Mesothelial cell of epicardium (in vitro differentiated cells): ENCODE data around the gene SCFD2. TPM values are rescaled to one million over a fixed set of nuclear protein-coding genes. Genes with fewer than 3 reads are reported as not detected.
"Not testable (repeated sequence)": the region's sequence is repeated elsewhere in the genome, so short reads cannot be mapped to it uniquely, and the experiment has no call there.

ENCODE experiments used
- DNase-seq, 2 experiments: peaks; one replicate each; pipeline ENCODE4 v3.0.0; 2021; ENCODE audit warnings: low spot score in 2 of 2; ENCODE audit not compliant: unreplicated experiment in 2 of 2
- H3K27ac Mint-ChIP-seq: 2 replicates; pipeline ENCODE4 v1.8.0; 2021; ENCODE audit warnings: mixed read lengths
- H3K27me3 Mint-ChIP-seq: 2 replicates; pipeline ENCODE4 v1.8.0; 2021; ENCODE audit warnings: low read depth, mixed read lengths
- H3K36me3 Mint-ChIP-seq: 2 replicates; pipeline ENCODE4 v1.8.0; 2021; ENCODE audit warnings: mixed read lengths
- H3K4me1 Mint-ChIP-seq: 2 replicates; pipeline ENCODE4 v1.8.0; 2021; ENCODE audit warnings: mixed read lengths
- H3K4me3 Mint-ChIP-seq: 2 replicates; pipeline ENCODE4 v1.8.0; 2021; ENCODE audit warnings: mild to moderate bottlenecking, moderate library complexity, mixed read lengths
- H3K9me3 Mint-ChIP-seq: 2 replicates; pipeline ENCODE4 v1.8.0; 2021; ENCODE audit warnings: mixed read lengths
- CTCF ChIP-seq: fragments of 200-600 bp; sonication (generic); IDR thresholded peaks from one replicate; pipeline ENCODE4 v1.5.0; 2021; ENCODE audit warnings: antibody characterized with exemption; ENCODE audit not compliant: unreplicated experiment
- total RNA-seq: library from RNA; stranded (reverse); gene quantifications from 3 replicates; pipeline ENCODE4 v1.2.1, GENCODE V29; 2021

The SCFD2 gene
- total RNA-seq, 1 donor from 2014 or later: 15.6 TPM

GRCh38 chr4:53191997-53192396 lies 173.9 kb downstream of the SCFD2 start:
- DNase-seq: no peak
- Mint-ChIP-seq H3K9me3 (no peaks in the 10 kb centered on the region), H3K27me3 (no peaks in the 10 kb centered on the region), H3K27ac (no peak overlapping the region), H3K4me1 (peaks cover 47% of the 10 kb centered on the region), H3K36me3 (no peaks in the 10 kb centered on the region), H3K4me3 (no peak overlapping the region)
- no peak for TF ChIP-seq CTCF

- TF ChIP-seq CTCF: no peak
- Mint-ChIP-seq H3K9me3 (no peaks in the 10 kb centered on the region), H3K4me1 (peaks cover 36% of the 10 kb centered on the region), H3K27ac (peak overlapping the region; percentile 10), H3K4me3 (no peak overlapping the region), H3K27me3 (no peaks in the 10 kb centered on the region), H3K36me3 (no peaks in the 10 kb centered on the region)
- no peak for DNase-seq
Observed at GRCh38 chr4:53189011-53189410, 176.8 kb downstream of the SCFD2 start.

GRCh38 chr4:53186714-53187358 lies 179.0 kb downstream of the SCFD2 start:
- peaks cover 3% of the 10 kb centered on the region for H3K9me3 Mint-ChIP-seq
- no peak for TF ChIP-seq CTCF
- peaks cover 26% of the 10 kb centered on the region for H3K4me1 Mint-ChIP-seq
- no peak overlapping the region for H3K4me3 Mint-ChIP-seq
- H3K36me3 Mint-ChIP-seq: no peaks in the 10 kb centered on the region
- H3K27me3 Mint-ChIP-seq: no peaks in the 10 kb centered on the region
- no peak overlapping the region for H3K27ac Mint-ChIP-seq
- no peak for DNase-seq

GRCh38 chr4:53185869-53186585 lies 179.8 kb downstream of the SCFD2 start:
- peaks cover 26% of the 10 kb centered on the region for H3K4me1 Mint-ChIP-seq
- H3K27me3 Mint-ChIP-seq: no peaks in the 10 kb centered on the region
- H3K9me3 Mint-ChIP-seq: peaks cover 3% of the 10 kb centered on the region
- no peaks in the 10 kb centered on the region for H3K36me3 Mint-ChIP-seq
- H3K27ac Mint-ChIP-seq: peak overlapping the region; percentile 41
- H3K4me3 Mint-ChIP-seq: no peak overlapping the region
- DNase-seq: no peak
- no peak for TF ChIP-seq CTCF

- H3K36me3 Mint-ChIP-seq: peaks cover 4% of the 10 kb centered on the region
- DNase-seq: no peak
- no peaks in the 10 kb centered on the region for H3K27me3 Mint-ChIP-seq
- H3K4me1 Mint-ChIP-seq: peaks cover 25% of the 10 kb centered on the region
- no peak overlapping the region for H3K27ac Mint-ChIP-seq
- TF ChIP-seq CTCF: no peak
- no peak overlapping the region for H3K4me3 Mint-ChIP-seq
- peaks cover 11% of the 10 kb centered on the region for H3K9me3 Mint-ChIP-seq
Observed at GRCh38 chr4:53183754-53184153, 182.1 kb downstream of the SCFD2 start.

- not testable (repeated sequence) for H3K27me3 Mint-ChIP-seq, H3K4me3 Mint-ChIP-seq, DNase-seq, H3K27ac Mint-ChIP-seq, H3K4me1 Mint-ChIP-seq
- peaks cover 35% of the 10 kb centered on the region for H3K9me3 Mint-ChIP-seq
- peaks cover 12% of the 10 kb centered on the region for H3K36me3 Mint-ChIP-seq
Observed at GRCh38 chr4:53177751-53178150, 188.1 kb downstream of the SCFD2 start.
